Subcutaneous preadipocyte (primary cell): ENCODE results near the gene NPBWR2. TPM values are rescaled to one million over a fixed set of nuclear protein-coding genes. Genes with fewer than 3 reads are reported as not detected.

Experiments used
- small RNA-seq: library from RNA; depleted of rRNA; stranded (forward); fragments of <200 nt; gene quantifications from one replicate; pipeline ENCODE3, GENCODE V24; 2012
- total RNA-seq: library from RNA; depleted of rRNA; stranded (reverse); fragments of >200 nt; gene quantifications from 2 replicates; pipeline ENCODE4 v1.2.3, GENCODE V29; 2012

Gene NPBWR2, protein sequence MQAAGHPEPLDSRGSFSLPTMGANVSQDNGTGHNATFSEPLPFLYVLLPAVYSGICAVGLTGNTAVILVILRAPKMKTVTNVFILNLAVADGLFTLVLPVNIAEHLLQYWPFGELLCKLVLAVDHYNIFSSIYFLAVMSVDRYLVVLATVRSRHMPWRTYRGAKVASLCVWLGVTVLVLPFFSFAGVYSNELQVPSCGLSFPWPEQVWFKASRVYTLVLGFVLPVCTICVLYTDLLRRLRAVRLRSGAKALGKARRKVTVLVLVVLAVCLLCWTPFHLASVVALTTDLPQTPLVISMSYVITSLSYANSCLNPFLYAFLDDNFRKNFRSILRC
- total RNA-seq = not detected in 2 replicates

DNA sequence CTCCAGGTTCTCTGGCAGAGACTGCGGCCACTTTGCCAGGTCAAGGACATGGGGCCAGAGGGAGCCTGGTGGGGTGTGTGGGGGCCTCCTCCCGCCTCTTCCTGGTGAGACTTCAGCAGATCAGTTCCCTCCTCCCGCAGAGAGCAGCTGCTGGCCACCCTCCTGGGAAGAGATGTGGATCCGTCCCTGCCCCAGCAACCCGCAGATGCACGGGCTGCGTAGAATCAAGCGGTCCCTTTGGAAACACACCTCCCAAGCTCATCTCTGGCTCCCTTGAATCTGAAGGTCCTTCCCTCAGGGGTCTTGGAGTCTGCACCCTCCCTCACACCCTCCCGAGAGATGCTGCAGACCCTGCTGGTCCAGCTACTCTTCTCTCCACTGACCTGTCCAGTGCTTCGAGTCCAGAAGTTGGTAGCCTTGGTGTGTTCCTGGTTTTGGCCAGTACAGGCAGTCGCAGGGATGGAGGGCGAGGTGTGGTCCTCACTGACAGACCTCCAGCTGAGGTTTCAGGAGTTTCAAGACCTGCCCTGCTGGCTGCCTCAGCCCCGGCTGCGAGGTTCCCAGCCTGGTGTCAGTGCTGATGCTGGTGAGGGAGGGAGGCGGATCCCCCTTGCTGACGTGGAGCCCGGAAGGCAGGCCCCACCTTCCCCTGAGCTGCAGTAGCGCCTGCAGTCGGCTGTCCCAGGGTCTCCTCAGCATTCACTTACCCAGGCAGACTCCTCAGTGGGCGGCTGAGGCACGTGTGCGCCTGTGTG is at the start of gene NPBWR2:
TSS of gene NPBWR2 (minus strand) at position 585 of the 755 bp plus-strand sequence. CDS start 734 bp downstream, outside the sequence.

GRCh38 chr20:64083804-64084684 is 23.3 kb downstream of the NPBWR2 start, which contains the start of gene LKAAEAR1:
Gene LKAAEAR1, minus strand, starts transcription at chr20:64084398. Its CDS starts 179 bp downstream, at chr20:64084219.

DNA sequence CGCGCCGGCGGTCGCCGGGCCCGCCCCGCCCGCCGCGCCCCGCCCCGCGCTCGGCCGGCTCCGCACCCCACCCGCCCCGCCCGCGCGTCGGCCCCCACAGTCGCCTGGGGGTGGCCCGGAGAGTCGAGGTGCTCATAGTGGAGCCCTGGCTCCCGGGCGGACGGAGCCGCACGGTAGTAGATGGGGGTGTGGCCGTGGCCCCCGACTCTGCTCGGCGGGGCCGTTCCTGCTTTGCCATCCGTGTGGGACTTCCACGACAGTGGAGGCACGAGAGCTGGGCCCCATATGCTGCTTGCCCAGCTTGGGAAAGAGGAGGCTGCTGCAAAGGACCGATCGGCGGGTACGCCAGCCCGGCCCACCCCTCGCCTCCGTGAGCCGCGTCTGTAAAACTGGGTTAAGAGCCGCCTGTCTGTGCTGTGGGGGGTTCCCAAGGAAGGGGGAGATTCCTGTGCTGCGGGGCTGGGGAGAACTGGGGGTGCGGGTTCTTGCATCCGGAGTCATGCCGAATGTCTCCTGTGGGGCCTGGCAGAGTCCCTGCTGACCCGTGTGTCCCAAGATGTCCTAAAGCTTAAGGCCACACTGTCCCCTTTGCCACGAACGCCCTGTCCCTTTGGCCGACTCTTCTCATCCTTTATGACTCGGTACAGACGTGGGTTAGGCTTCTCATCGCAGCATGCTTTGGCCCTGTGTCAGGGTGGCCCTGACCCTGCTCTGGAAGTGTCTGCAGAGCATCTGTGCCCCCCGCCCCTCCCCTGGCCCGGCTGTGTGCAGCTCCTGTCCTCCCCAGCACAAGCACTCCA is 27.2 kb downstream of the NPBWR2 start, which contains the start of gene OPRL1:
TSS of gene OPRL1 (plus strand) at position 70 of the 800 bp plus-strand sequence. CDS start 12,639 bp downstream, outside the sequence.

GRCh38 chr20:64079273-64080012 is 27.9 kb downstream of the NPBWR2 start, which contains the start of gene RGS19:
Gene RGS19, minus strand, starts transcription at chr20:64079518. Its CDS starts 2,632 bp downstream, at chr20:64076886.

DNA sequence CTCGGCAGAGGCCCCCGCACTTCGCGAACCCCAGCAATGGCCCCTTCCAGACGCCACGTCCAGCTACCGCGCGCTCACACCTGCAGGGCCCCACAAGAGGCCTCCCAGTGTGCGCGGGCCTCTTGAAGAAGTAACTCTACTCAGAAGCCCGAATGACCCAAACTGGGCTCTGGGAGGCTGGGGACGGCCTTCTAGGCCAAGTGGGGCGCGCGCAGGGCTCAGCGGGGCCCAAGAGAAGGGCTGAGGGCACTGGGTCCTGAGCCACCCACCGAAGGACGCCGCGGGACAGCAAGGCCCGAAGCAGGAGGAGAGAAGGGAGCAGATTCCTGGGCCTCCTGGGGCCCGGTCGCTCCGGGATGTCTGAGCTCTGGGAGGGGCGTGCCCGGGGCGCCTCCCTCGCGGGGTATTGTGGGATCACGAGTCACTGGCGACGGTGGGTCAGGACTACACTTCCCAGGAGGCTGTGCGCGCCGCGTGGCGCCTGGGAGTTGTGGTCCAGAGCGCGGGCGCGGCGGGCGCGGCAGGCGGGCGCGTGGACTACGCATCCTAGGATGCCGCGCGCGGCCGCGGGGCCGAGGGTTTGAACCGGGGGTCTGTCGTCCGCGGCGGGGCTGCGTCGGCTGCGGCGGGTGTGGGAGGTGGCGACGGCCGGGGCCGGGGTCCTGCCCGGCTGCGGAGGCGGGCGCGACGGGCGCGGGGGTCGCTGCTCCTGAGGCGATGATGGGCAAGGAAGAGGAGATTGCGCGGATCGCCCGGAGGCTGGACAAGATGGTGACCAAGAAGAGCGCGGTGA is 44.6 kb downstream of the NPBWR2 start, which contains the start of gene TCEA2:
TSS of gene TCEA2 (plus strand) at position 603 of the 793 bp plus-strand sequence. CDS start at position 718, 115 bp downstream.

Small RNA genes lying within 50 kb of the gene (small RNA-seq; reads per million reads assigned to genes)
- gene AL355803.1 (not detected), gene MIR6813 (0.27 reads per million, percentile 5 among the genes with 10 or more reads in this experiment)

Other genes with a start within 250 kb of the NPBWR2 start
- not detected in 2 replicates for gene ABHD16B, start 246.1 kb downstream of the NPBWR2 start, total RNA-seq
- 98.8 and 103 TPM in 2 replicates for gene TPD52L2, start 242.3 kb downstream of the NPBWR2 start, total RNA-seq
- 31.2 and 45.4 TPM in 2 replicates for gene DNAJC5, start 212.4 kb downstream of the NPBWR2 start, total RNA-seq
- gene UCKL1, start 151.1 kb downstream of the NPBWR2 start, total RNA-seq = 22.3 and 26.1 TPM in 2 replicates
- 8.1 and 8.8 TPM in 2 replicates for gene ZNF512B, start 137.6 kb downstream of the NPBWR2 start, total RNA-seq
- gene SAMD10, start 127.9 kb downstream of the NPBWR2 start, total RNA-seq = 0.37 and 1.8 TPM in 2 replicates
- gene PRPF6, start 126.4 kb downstream of the NPBWR2 start, total RNA-seq = 52.9 and 57.7 TPM in 2 replicates
- 0.73 and 0.98 TPM in 2 replicates for gene C20orf204, start 71.4 kb downstream of the NPBWR2 start, total RNA-seq
- gene SOX18, start 57.9 kb downstream of the NPBWR2 start, total RNA-seq = not detected in 2 replicates
- 6.5 and 13.2 TPM in 2 replicates for gene TCEA2, start 44.4 kb downstream of the NPBWR2 start, total RNA-seq
- gene RGS19, start 28.0 kb downstream of the NPBWR2 start, total RNA-seq = 5.5 and 9.0 TPM in 2 replicates
- gene OPRL1, start 27.5 kb downstream of the NPBWR2 start, total RNA-seq = 0.20 and 0.37 TPM in 2 replicates
- 0.20 TPM in 1 of 2 replicates, not detected in the other for gene LKAAEAR1, start 23.2 kb downstream of the NPBWR2 start, total RNA-seq
- not detected in 2 replicates for gene MYT1, start 56.9 kb upstream of the NPBWR2 start, total RNA-seq
- gene PCMTD2, start 148.2 kb upstream of the NPBWR2 start, total RNA-seq = 33.0 and 47.0 TPM in 2 replicates